Subcutaneous adipose tissue (tissue), 4 donors: ENCODE results near the gene CACNA1G. TPM values are rescaled to one million over a fixed set of nuclear protein-coding genes. Genes with fewer than 3 reads are reported as not detected.

Experiments used
- CTCF ChIP-seq: fragments of 450-650 bp; IDR thresholded peaks from one replicate; pipeline ENCODE4 v1.5.1; 2016; ENCODE audit warnings: low read depth, mild to moderate bottlenecking, control low read depth, antibody characterized with exemption, moderate library complexity
- total RNA-seq, 4 donors: library from RNA; depleted of rRNA; stranded (reverse); fragments of >200 nt; gene quantifications; one replicate each; pipeline ENCODE4 v1.1.0, GENCODE V29; 2016

The CACNA1G gene
- total RNA-seq, 4 donors from 2014 or later, result 0.17 to 0.44 TPM; not detected in 2

GRCh38 chr17:50634224-50634914 is 73.9 kb downstream of the CACNA1G start, which contains the start of gene ABCC3:
TSS of gene ABCC3 (plus strand) at chr17:50634881. CDS start at chr17:50634937, 56 bp downstream.
- TF ChIP-seq CTCF, result no peak

- TF ChIP-seq CTCF, result no peak
These were observed 74.6 kb downstream of the CACNA1G start for GRCh38 chr17:50634915-50635731.

- no peak for TF ChIP-seq CTCF
These were observed 75.1 kb downstream of the CACNA1G start for GRCh38 chr17:50635732-50635981.

GRCh38 chr17:50635982-50636803 is 75.7 kb downstream of the CACNA1G start:
- no peak for TF ChIP-seq CTCF

- TF ChIP-seq CTCF, result no peak
These were observed 76.3 kb downstream of the CACNA1G start for GRCh38 chr17:50636804-50637195.

- TF ChIP-seq CTCF, result no peak
These were observed 77.5 kb downstream of the CACNA1G start for GRCh38 chr17:50637829-50638605.
